Stimulated activated memory B cell treated with anti-CD40 and anti-IgM and Interleukin-4, amounts not matched to agents 10 μg/mL and 1 μg/mL and 100 μg/mL, for 72 hours (primary cell): ENCODE measurements around the gene KIF3C.
"Not testable (repeated sequence)": the region's sequence is repeated elsewhere in the genome, so short reads cannot be mapped to it uniquely, and the experiment has no call there.

Experiments
- ATAC-seq: fragments of 150-1000 bp; cut with Tn5 transposase; 2 replicates; pipeline ENCODE4 v1.10.0; 2021
- H3K27ac Mint-ChIP-seq: one replicate; pipeline ENCODE4 v1.8.0; 2022; ENCODE audit warnings: mild to moderate bottlenecking, mixed read lengths
- H3K27me3 Mint-ChIP-seq: one replicate; pipeline ENCODE4 v1.8.0; 2022; ENCODE audit warnings: mixed read lengths
- H3K36me3 Mint-ChIP-seq: one replicate; pipeline ENCODE4 v1.8.0; 2022; ENCODE audit warnings: mixed read lengths
- H3K4me1 Mint-ChIP-seq: one replicate; pipeline ENCODE4 v1.8.0; 2022; ENCODE audit warnings: mixed read lengths
- H3K4me3 Mint-ChIP-seq: one replicate; pipeline ENCODE4 v1.8.0; 2022; ENCODE audit warnings: mild to moderate bottlenecking, moderate library complexity, mixed read lengths
- H3K9me3 Mint-ChIP-seq: one replicate; pipeline ENCODE4 v1.8.0; 2022; ENCODE audit warnings: mixed read lengths

Gene KIF3C

GRCh38 chr2:26008851-26009566, 26.7 kb upstream of the KIF3C start:
- Mint-ChIP-seq H3K27me3 (no peaks in the 10 kb centered on the region), H3K36me3 (no peaks in the 10 kb centered on the region), H3K27ac (no peak overlapping the region), H3K4me3 (no peak overlapping the region), H3K9me3 (peaks cover 4% of the 10 kb centered on the region), H3K4me1 (no peaks in the 10 kb centered on the region)
- no peak for ATAC-seq

- Mint-ChIP-seq H3K36me3 (no peaks in the 10 kb centered on the region), H3K4me3 (no peak overlapping the region), H3K27me3 (no peaks in the 10 kb centered on the region), H3K27ac (no peak overlapping the region), H3K4me1 (no peaks in the 10 kb centered on the region), H3K9me3 (peaks cover 4% of the 10 kb centered on the region)
- ATAC-seq, result no peak
Observed at GRCh38 chr2:26008095-26008494, 25.8 kb upstream of the KIF3C start.

GRCh38 chr2:26002632-26003310, 20.5 kb upstream of the KIF3C start:
- no peak overlapping the region for H3K27ac Mint-ChIP-seq

GRCh38 chr2:26001743-26002351, 19.6 kb upstream of the KIF3C start:
- H3K27me3 Mint-ChIP-seq, result peaks cover 12% of the 10 kb centered on the region
- H3K4me3 Mint-ChIP-seq, result no peak overlapping the region
- H3K4me1 Mint-ChIP-seq, result no peaks in the 10 kb centered on the region
- no peaks in the 10 kb centered on the region for H3K9me3 Mint-ChIP-seq
- no peak overlapping the region for H3K27ac Mint-ChIP-seq
- H3K36me3 Mint-ChIP-seq, result no peaks in the 10 kb centered on the region
- no peak for ATAC-seq

More at GRCh38 chr2:26002632-26003310, 20.5 kb upstream of the KIF3C start:
- Mint-ChIP-seq H3K9me3 (no peaks in the 10 kb centered on the region), H3K27me3 (peaks cover 12% of the 10 kb centered on the region), H3K4me3 (no peak overlapping the region), H3K4me1 (no peaks in the 10 kb centered on the region), H3K36me3 (no peaks in the 10 kb centered on the region)
- ATAC-seq, result no peak

GRCh38 chr2:26000561-26001082, 18.3 kb upstream of the KIF3C start:
- no peak for ATAC-seq
- no peaks in the 10 kb centered on the region for H3K4me1 Mint-ChIP-seq
- H3K27ac Mint-ChIP-seq, result no peak overlapping the region
- H3K9me3 Mint-ChIP-seq, result no peaks in the 10 kb centered on the region
- no peaks in the 10 kb centered on the region for H3K36me3 Mint-ChIP-seq
- no peak overlapping the region for H3K4me3 Mint-ChIP-seq
- peaks cover 12% of the 10 kb centered on the region for H3K27me3 Mint-ChIP-seq

- not testable (repeated sequence) for H3K9me3 Mint-ChIP-seq, H3K4me1 Mint-ChIP-seq, ATAC-seq
Observed at GRCh38 chr2:25999406-25999805, 17.1 kb upstream of the KIF3C start.

GRCh38 chr2:25998816-25999383, 16.6 kb upstream of the KIF3C start:
- H3K4me3 Mint-ChIP-seq, H3K27ac Mint-ChIP-seq, H3K36me3 Mint-ChIP-seq, H3K4me1 Mint-ChIP-seq, H3K9me3 Mint-ChIP-seq, ATAC-seq: not testable (repeated sequence)
- peaks cover 12% of the 10 kb centered on the region for H3K27me3 Mint-ChIP-seq

More at GRCh38 chr2:25999406-25999805, 17.1 kb upstream of the KIF3C start:
- not testable (repeated sequence) for H3K27ac Mint-ChIP-seq, H3K4me3 Mint-ChIP-seq, H3K36me3 Mint-ChIP-seq
- H3K27me3 Mint-ChIP-seq, result peaks cover 12% of the 10 kb centered on the region

GRCh38 chr2:25996844-25997243, 14.5 kb upstream of the KIF3C start:
- Mint-ChIP-seq H3K9me3 (no peaks in the 10 kb centered on the region), H3K27ac (no peak overlapping the region), H3K4me3 (no peak overlapping the region), H3K4me1 (no peaks in the 10 kb centered on the region), H3K27me3 (peaks cover 12% of the 10 kb centered on the region), H3K36me3 (no peaks in the 10 kb centered on the region)
- ATAC-seq, result no peak

GRCh38 chr2:25994509-25994908, 12.2 kb upstream of the KIF3C start:
- Mint-ChIP-seq H3K36me3 (no peaks in the 10 kb centered on the region), H3K9me3 (no peaks in the 10 kb centered on the region), H3K27ac (no peak overlapping the region), H3K4me3 (no peak overlapping the region), H3K27me3 (peaks cover 8% of the 10 kb centered on the region), H3K4me1 (no peaks in the 10 kb centered on the region)
- ATAC-seq, result no peak

GRCh38 chr2:25993049-25993448, 10.8 kb upstream of the KIF3C start:
- no peaks in the 10 kb centered on the region for H3K27me3 Mint-ChIP-seq
- H3K27ac Mint-ChIP-seq, result no peak overlapping the region
- no peaks in the 10 kb centered on the region for H3K36me3 Mint-ChIP-seq
- H3K4me3 Mint-ChIP-seq, result no peak overlapping the region
- H3K4me1 Mint-ChIP-seq, result no peaks in the 10 kb centered on the region
- ATAC-seq, result no peak
- no peaks in the 10 kb centered on the region for H3K9me3 Mint-ChIP-seq

- Mint-ChIP-seq H3K27ac (no peak overlapping the region), H3K4me3 (no peak overlapping the region), H3K27me3 (no peaks in the 10 kb centered on the region), H3K9me3 (no peaks in the 10 kb centered on the region), H3K4me1 (no peaks in the 10 kb centered on the region), H3K36me3 (no peaks in the 10 kb centered on the region)
- ATAC-seq, result no peak
Observed at GRCh38 chr2:25992556-25992955, 10.3 kb upstream of the KIF3C start.

GRCh38 chr2:25991965-25992364, 9.7 kb upstream of the KIF3C start:
- peak overlapping the region; percentile 1 for H3K27ac Mint-ChIP-seq
- no peaks in the 10 kb centered on the region for H3K36me3 Mint-ChIP-seq
- no peak for ATAC-seq
- H3K4me1 Mint-ChIP-seq, result no peaks in the 10 kb centered on the region
- H3K4me3 Mint-ChIP-seq, result no peak overlapping the region
- no peaks in the 10 kb centered on the region for H3K9me3 Mint-ChIP-seq
- no peaks in the 10 kb centered on the region for H3K27me3 Mint-ChIP-seq

- Mint-ChIP-seq H3K36me3 (no peaks in the 10 kb centered on the region), H3K4me1 (no peaks in the 10 kb centered on the region), H3K27ac (no peak overlapping the region), H3K27me3 (no peaks in the 10 kb centered on the region), H3K4me3 (no peak overlapping the region), H3K9me3 (no peaks in the 10 kb centered on the region)
- ATAC-seq, result no peak
Observed at GRCh38 chr2:25989154-25989553, 6.9 kb upstream of the KIF3C start.

- no peaks in the 10 kb centered on the region for H3K36me3 Mint-ChIP-seq
- H3K9me3 Mint-ChIP-seq, result no peaks in the 10 kb centered on the region
- H3K4me1 Mint-ChIP-seq, result peaks cover 3% of the 10 kb centered on the region
- no peak overlapping the region for H3K27ac Mint-ChIP-seq
- ATAC-seq, result no peak
- H3K4me3 Mint-ChIP-seq, result no peak overlapping the region
- H3K27me3 Mint-ChIP-seq, result no peaks in the 10 kb centered on the region
Observed at GRCh38 chr2:25988134-25988533, 5.8 kb upstream of the KIF3C start.

- H3K4me3 Mint-ChIP-seq, result peak overlapping the region; percentile 80
- H3K4me1 Mint-ChIP-seq, result peaks cover 15% of the 10 kb centered on the region
- no peaks in the 10 kb centered on the region for H3K27me3 Mint-ChIP-seq
- no peak for ATAC-seq
- H3K27ac Mint-ChIP-seq, result peak overlapping the region; percentile 58
- H3K9me3 Mint-ChIP-seq, result no peaks in the 10 kb centered on the region
- H3K36me3 Mint-ChIP-seq, result no peaks in the 10 kb centered on the region
Observed at GRCh38 chr2:25983735-25984134, 1.4 kb upstream of the KIF3C start.
